Measurements from ENCODE around the gene NOTCH4. TPM values are rescaled to one million over a fixed set of nuclear protein-coding genes. Genes with fewer than 3 reads are reported as not detected.

The NOTCH4 gene
- total and polyA plus RNA-seq, 2 of the 4 experiments (the other 2 are of a cell fraction): 0.96 to 1.3 TPM

DNA sequence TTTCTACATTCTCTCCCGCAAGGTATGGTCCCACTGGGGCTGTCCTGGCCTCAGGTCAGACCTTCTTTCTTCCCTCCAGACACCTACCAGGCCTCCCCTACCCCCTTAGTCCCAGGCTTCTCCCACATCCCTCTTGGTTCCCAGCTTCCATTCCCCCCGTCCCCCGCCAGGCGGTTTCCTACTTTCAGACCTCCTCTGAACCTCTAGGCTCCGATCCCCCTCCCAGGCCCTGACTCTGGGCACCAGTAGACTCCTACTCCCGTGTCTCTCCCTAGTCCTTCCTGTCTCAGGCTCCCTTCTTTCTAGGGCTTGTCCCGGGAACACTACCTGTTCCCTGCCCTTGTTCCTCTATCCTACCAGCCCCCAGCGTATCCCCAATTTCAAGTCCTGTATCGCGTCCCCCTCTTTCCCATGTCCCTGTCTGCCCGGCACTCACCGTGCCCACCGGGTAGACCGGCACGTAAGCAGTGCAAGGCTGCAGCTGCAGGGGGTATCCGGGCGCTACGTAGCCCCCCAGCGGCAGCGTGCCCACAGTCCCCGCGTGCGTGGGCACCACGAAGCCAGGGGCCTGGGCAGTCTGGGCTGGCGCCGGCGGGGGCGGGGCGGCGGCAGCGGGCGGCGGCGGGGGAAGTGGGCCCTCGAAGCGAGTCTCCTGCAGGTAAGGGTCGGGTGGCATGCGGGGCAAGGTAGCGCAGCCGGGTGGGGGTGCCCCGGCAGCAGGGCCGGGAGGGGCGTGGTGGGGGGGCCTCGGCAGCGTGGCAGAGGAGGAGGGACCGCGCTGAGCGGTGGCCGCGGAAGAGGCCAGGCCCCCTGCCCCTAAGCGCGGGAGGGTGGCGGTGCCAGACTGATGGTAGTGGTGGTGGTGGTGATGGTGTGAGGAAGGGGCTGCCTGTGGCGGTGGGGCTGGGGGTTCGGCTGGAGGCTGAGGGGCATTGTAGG, 73.7 kb downstream of the NOTCH4 start (continued):
- TF ChIP-seq FOS (IDR thresholded peaks at IDR 0.05; ENCODE audit: low read depth, low read length): no peak

DNA sequence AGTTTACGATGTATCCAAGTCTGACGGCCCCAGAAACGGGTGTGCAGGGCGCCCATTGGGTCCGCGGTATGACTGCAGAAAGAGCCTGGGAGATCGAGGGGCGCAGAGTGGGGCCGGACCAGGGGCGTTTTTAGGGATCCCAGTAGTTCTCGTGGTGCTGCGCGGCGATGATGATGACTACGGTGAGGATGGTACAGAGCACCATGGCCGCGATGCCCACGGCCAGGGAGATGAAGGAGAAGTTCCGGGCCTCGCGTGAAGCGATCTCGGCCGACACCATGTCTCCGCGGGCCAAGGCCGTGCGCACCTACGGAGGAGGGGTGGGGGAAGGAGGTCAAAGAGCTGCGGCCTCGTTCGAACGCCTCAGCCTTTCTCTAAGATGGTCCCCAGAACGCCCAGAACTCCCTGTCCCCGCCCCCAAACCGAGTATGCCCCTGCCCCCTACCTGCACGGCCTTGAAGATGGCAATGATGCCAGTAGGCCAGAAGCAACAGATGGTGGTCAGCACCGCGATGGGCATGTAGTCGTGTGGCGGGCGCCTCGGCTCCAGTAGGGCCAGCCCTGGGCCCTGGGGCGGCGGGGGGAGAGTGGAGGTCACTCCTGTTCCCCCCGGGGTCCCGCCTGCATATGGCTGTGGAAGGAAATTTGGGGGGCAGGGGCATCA, 74.6 kb downstream of the NOTCH4 start:
- peaks cover 2% of the 10 kb centered on the region; the same call in 1 of the 2 replicates for H3K36me3 ChIP-seq (ENCODE audit: control insufficient read depth, insufficient read depth, low read length)
- no peak overlapping the region for H3K4ac ChIP-seq (ENCODE audit: low read depth, low read length)
- 0 out of 2 replicates have a peak, but pooled peaks cover 4% of the 10 kb centered on the region for H3K9me1 ChIP-seq (ENCODE audit: insufficient read depth, low read length)
- ChIA-PET CTCF (no interaction called here), POLR2A (ENCODE audit: unreplicated experiment) (no interaction called here)
- no peak overlapping the region for H3K56ac ChIP-seq (ENCODE audit: extremely low read depth, insufficient read depth, low read length)
- TF ChIP-seq RCOR1 (IDR thresholded peaks at IDR 0.05; ENCODE audit: insufficient replicate concordance, low read length): no peak
- no peak for TF ChIP-seq CHD1 (IDR thresholded peaks at IDR 0.05; ENCODE audit: low read depth, low read length)
- TF ChIP-seq MAZ (IDR thresholded peaks at IDR 0.05; ENCODE audit: borderline replicate concordance, low read depth, low read length): no peak
- no peak for TF ChIP-seq FOS (IDR thresholded peaks at IDR 0.05; ENCODE audit: low read depth, low read length)
- no peak for TF ChIP-seq POLR2A (IDR thresholded peaks at IDR 0.05; ENCODE audit: low read depth, low read length)
- TF ChIP-seq RAD21 (IDR thresholded peaks at IDR 0.05; ENCODE audit: low read length): no peak
- TF ChIP-seq, protein P1, sequence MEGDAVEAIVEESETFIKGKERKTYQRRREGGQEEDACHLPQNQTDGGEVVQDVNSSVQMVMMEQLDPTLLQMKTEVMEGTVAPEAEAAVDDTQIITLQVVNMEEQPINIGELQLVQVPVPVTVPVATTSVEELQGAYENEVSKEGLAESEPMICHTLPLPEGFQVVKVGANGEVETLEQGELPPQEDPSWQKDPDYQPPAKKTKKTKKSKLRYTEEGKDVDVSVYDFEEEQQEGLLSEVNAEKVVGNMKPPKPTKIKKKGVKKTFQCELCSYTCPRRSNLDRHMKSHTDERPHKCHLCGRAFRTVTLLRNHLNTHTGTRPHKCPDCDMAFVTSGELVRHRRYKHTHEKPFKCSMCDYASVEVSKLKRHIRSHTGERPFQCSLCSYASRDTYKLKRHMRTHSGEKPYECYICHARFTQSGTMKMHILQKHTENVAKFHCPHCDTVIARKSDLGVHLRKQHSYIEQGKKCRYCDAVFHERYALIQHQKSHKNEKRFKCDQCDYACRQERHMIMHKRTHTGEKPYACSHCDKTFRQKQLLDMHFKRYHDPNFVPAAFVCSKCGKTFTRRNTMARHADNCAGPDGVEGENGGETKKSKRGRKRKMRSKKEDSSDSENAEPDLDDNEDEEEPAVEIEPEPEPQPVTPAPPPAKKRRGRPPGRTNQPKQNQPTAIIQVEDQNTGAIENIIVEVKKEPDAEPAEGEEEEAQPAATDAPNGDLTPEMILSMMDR (conservative IDR thresholded peaks at IDR 0.05; ENCODE audit: low read depth, low read length): no peak
- TF ChIP-seq, protein P2, sequence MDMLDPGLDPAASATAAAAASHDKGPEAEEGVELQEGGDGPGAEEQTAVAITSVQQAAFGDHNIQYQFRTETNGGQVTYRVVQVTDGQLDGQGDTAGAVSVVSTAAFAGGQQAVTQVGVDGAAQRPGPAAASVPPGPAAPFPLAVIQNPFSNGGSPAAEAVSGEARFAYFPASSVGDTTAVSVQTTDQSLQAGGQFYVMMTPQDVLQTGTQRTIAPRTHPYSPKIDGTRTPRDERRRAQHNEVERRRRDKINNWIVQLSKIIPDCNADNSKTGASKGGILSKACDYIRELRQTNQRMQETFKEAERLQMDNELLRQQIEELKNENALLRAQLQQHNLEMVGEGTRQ (IDR thresholded peaks at IDR 0.05; ENCODE audit: low read depth, low read length): no peak
- TF ChIP-seq RFX5 (IDR thresholded peaks at IDR 0.05; ENCODE audit: low read depth, low read length): no peak
- TF ChIP-seq CEBPB (IDR thresholded peaks at IDR 0.05; ENCODE audit: low read depth, low read length): no peak
- H3K4me2 ChIP-seq (ENCODE audit: low read depth, low read length): no peak overlapping the region
- peaks cover 0 to 17% of the 10 kb centered on the region in 2 experiments; a peak in 2 of 4 replicates for H3K79me1 ChIP-seq (ENCODE audit: low read depth in 1 of 2, low read length in 2 of 2)
- H3K9ac ChIP-seq (ENCODE audit: low read depth, low read length): no peak overlapping the region
- intact Hi-C loops (cut with micrococcal nuclease) (no loop called here), in situ Hi-C loops (cut with MboI; ENCODE audit: low sequenced_read_pairs) (no loop called here), dilution Hi-C loops (cut with HindIII; ENCODE audit: low sequenced_read_pairs, unreplicated experiment) (no loop called here)
- no peak overlapping the region for H2BK15ac ChIP-seq (ENCODE audit: low read depth, low read length)
- H2AFZ ChIP-seq (replicated peaks; ENCODE audit: low read length, poor library complexity): peak overlapping the region; percentile 18
- H3K9me3 ChIP-seq (ENCODE audit: control insufficient read depth, insufficient read depth, low read length): peaks cover 2% of the 10 kb centered on the region; the same call in 1 of the 2 replicates
- no peak overlapping the region for H2BK5ac ChIP-seq (ENCODE audit: low read depth, low read length, poor library complexity, severe bottlenecking)
- no peak overlapping the region for H4K8ac ChIP-seq (ENCODE audit: low read depth in 2 of 2, low read length in 2 of 2)
- no peak for DNase-seq
- peaks cover 19% of the 10 kb centered on the region for H3K4me1 ChIP-seq (ENCODE audit: control insufficient read depth, insufficient read depth, low read length)
- no peak overlapping the region for H2AK5ac ChIP-seq (ENCODE audit: low read depth, low read length)
- no peak overlapping the region for H2AK9ac ChIP-seq (replicated peaks; ENCODE audit: low read depth, low read length, poor library complexity)
- no peak overlapping the region for H2BK120ac ChIP-seq (ENCODE audit: low read depth, low read length)
- no peak overlapping the region for H2BK20ac ChIP-seq (ENCODE audit: low read depth, low read length)
- no TSS peak for BruUV-seq (replicated peaks)
- H3K27me3 ChIP-seq (ENCODE audit: control insufficient read depth, insufficient read depth, low read length): peaks cover 26% of the 10 kb centered on the region
- no peak overlapping the region for H4K5ac ChIP-seq (ENCODE audit: low read depth, low read length)
- no peak overlapping the region for H3K4me3 ChIP-seq (ENCODE audit: insufficient read depth, low read depth, low read length)
- no peak for ATAC-seq (ENCODE audit: low read depth)
- H3K27ac ChIP-seq (ENCODE audit: insufficient read depth, low read length): no peak overlapping the region
- no peak overlapping the region for H3K14ac ChIP-seq (replicated peaks; ENCODE audit: low read depth, low read length)
- H4K20me1 ChIP-seq (ENCODE audit: insufficient read depth, low read length): no peaks in the 10 kb centered on the region
- no peak overlapping the region for H3K18ac ChIP-seq (ENCODE audit: low read depth, low read length)
- no peak overlapping the region for H4K91ac ChIP-seq (ENCODE audit: insufficient read depth, low read depth, low read length)
- WGBS, 2 experiments (ENCODE audit: extremely low coverage in 2 of 2, insufficient read length in 1 of 2): 39% methylated on average over 11 of the region's 47 CpGs; no CpG with 5 or more reads in 1 of the 2 experiments
- no peak overlapping the region for H3K23ac ChIP-seq (ENCODE audit: low read depth, low read length)
